Activated CD8-positive, alpha-beta T cell treated with anti-CD3 and anti-CD28 coated beads for 36 hours (primary cell): ENCODE measurements around the gene KCND3. TPM values are rescaled to one million over a fixed set of nuclear protein-coding genes. Genes with fewer than 3 reads are reported as not detected.

Experiments used
- ATAC-seq: fragments of 200-7000 bp; cut with Tn5 transposase; one replicate; pipeline ENCODE4 v1.10.0; 2021; ENCODE audit warnings: mild to moderate bottlenecking, moderate library complexity
- CTCF ChIA-PET: fragments of 350-600 bp; sonication (Branson Sonifier 250); formaldehyde crosslinking; loops from one replicate; lab custom pipeline; 2021; ENCODE audit warnings: antibody characterized with exemption; lab: Charles Lee
- POLR2A ChIA-PET: fragments of 350-600 bp; sonication (Branson Sonifier 250); formaldehyde crosslinking; loops from one replicate; lab custom pipeline; 2021; ENCODE audit warnings: antibody characterized with exemption; lab: Charles Lee
- DNase-seq: peaks from one replicate; pipeline ENCODE4 v3.0.0-alpha.2; 2020
- H3K27ac Mint-ChIP-seq: one replicate; pipeline ENCODE4 v1.8.0; 2021; ENCODE audit warnings: mild to moderate bottlenecking, mixed read lengths
- H3K27me3 Mint-ChIP-seq: one replicate; pipeline ENCODE4 v1.8.0; 2021; ENCODE audit warnings: mixed read lengths
- H3K36me3 Mint-ChIP-seq: one replicate; pipeline ENCODE4 v1.8.0; 2021; ENCODE audit warnings: low read depth, mixed read lengths
- H3K4me1 Mint-ChIP-seq: one replicate; pipeline ENCODE4 v1.8.0; 2021; ENCODE audit warnings: low read depth, mixed read lengths
- H3K4me3 Mint-ChIP-seq: one replicate; pipeline ENCODE4 v1.8.0; 2021; ENCODE audit warnings: mild to moderate bottlenecking, moderate library complexity, mixed read lengths
- H3K9me3 Mint-ChIP-seq: one replicate; pipeline ENCODE4 v1.8.0; 2021; ENCODE audit warnings: mixed read lengths
- CTCF ChIP-seq: fragments of 200-600 bp; IDR thresholded peaks from one replicate; pipeline ENCODE4 v1.8.0; 2022; ENCODE audit warnings: antibody characterized with exemption, mild to moderate bottlenecking
- intact Hi-C: fragments of 100-400 bp; cut with micrococcal nuclease; formaldehyde crosslinking; loops from one replicate; pipeline ENCODE4 v1.10.0; 2022
- total RNA-seq, 2 experiments: library from RNA; stranded (reverse); gene quantifications; one replicate each; pipeline ENCODE4 v1.2.3, GENCODE V29; 2021

Gene KCND3
- total RNA-seq, 2 experiments from 2014 or later, result not detected

- H3K27ac Mint-ChIP-seq, result no peak overlapping the region
- ChIA-PET POLR2A (no interaction called here), CTCF (no interaction called here)
- ATAC-seq (peak; percentile 27), DNase-seq (no peak)
- peaks cover 60% of the 10 kb centered on the region for H3K27me3 Mint-ChIP-seq
- H3K9me3 Mint-ChIP-seq, result no peaks in the 10 kb centered on the region
- peaks cover 10% of the 10 kb centered on the region for H3K4me1 Mint-ChIP-seq
- H3K36me3 Mint-ChIP-seq, result no peaks in the 10 kb centered on the region
- no peak for TF ChIP-seq CTCF
- peak overlapping the region; percentile 47 for H3K4me3 Mint-ChIP-seq
- intact Hi-C loops, result no loop called here
Measured at GRCh38 chr1:111990026-111990877, 784 bp upstream of the KCND3 start.

- Mint-ChIP-seq H3K27me3 (peaks cover 53% of the 10 kb centered on the region), H3K27ac (no peak overlapping the region), H3K9me3 (no peaks in the 10 kb centered on the region), H3K36me3 (no peaks in the 10 kb centered on the region), H3K4me1 (peaks cover 10% of the 10 kb centered on the region), H3K4me3 (no peak overlapping the region)
- no peak for TF ChIP-seq CTCF
- intact Hi-C loops, result no loop called here
- no peak for DNase-seq
- POLR2A ChIA-PET, result no interaction called here
- CTCF ChIA-PET, result no interaction called here
- ATAC-seq, result no peak
Measured at GRCh38 chr1:111988743-111989453, 570 bp downstream of the KCND3 start.

- DNase-seq (no peak), ATAC-seq (no peak)
- Mint-ChIP-seq H3K36me3 (no peaks in the 10 kb centered on the region), H3K27me3 (peaks cover 50% of the 10 kb centered on the region), H3K27ac (no peak overlapping the region), H3K4me3 (no peak overlapping the region), H3K4me1 (peaks cover 10% of the 10 kb centered on the region), H3K9me3 (no peaks in the 10 kb centered on the region)
- intact Hi-C loops, result no loop called here
- ChIA-PET CTCF (no interaction called here), POLR2A (no interaction called here)
- TF ChIP-seq CTCF, result no peak
Measured at GRCh38 chr1:111988377-111988742, 1.1 kb downstream of the KCND3 start.

GRCh38 chr1:111987502-111987901 is 2.0 kb downstream of the KCND3 start:
- Mint-ChIP-seq H3K4me1 (peaks cover 10% of the 10 kb centered on the region), H3K36me3 (no peaks in the 10 kb centered on the region), H3K27me3 (peaks cover 44% of the 10 kb centered on the region), H3K9me3 (no peaks in the 10 kb centered on the region), H3K4me3 (no peak overlapping the region), H3K27ac (no peak overlapping the region)
- ChIA-PET POLR2A (no interaction called here), CTCF (no interaction called here)
- no peak for TF ChIP-seq CTCF
- no peak for DNase-seq
- intact Hi-C loops, result no loop called here
- no peak for ATAC-seq

GRCh38 chr1:111983500-111983899 is 6.0 kb downstream of the KCND3 start:
- H3K4me3 Mint-ChIP-seq, result no peak overlapping the region
- H3K4me1 Mint-ChIP-seq, result peaks cover under 1% of the 10 kb centered on the region
- H3K27me3 Mint-ChIP-seq, result peaks cover 20% of the 10 kb centered on the region
- intact Hi-C loops, result no loop called here
- TF ChIP-seq CTCF, result no peak
- no peak for ATAC-seq
- ChIA-PET POLR2A (no interaction called here), CTCF (no interaction called here)
- no peak for DNase-seq
- H3K9me3 Mint-ChIP-seq, result no peaks in the 10 kb centered on the region
- no peak overlapping the region for H3K27ac Mint-ChIP-seq
- H3K36me3 Mint-ChIP-seq, result no peaks in the 10 kb centered on the region
